Lower leg skin (tissue), 4 donors: Measurements from ENCODE around the gene DGCR2. TPM values are rescaled to one million over a fixed set of nuclear protein-coding genes. Genes with fewer than 3 reads are reported as not detected.
A peak's percentile ranks its signal among the peaks of the same experiment; 100 is the strongest.

Source experiments
- DNase-seq, 2 donors: peaks; one replicate each; pipeline ENCODE4 v3.0.0-alpha.2; 2019; ENCODE audit warnings: low spot score in 2 of 2
- H3K4me3 ChIP-seq: fragments of 200-600 bp; sonication (generic); 2 replicates; pipeline ENCODE4 v1.5.1; 2017; ENCODE audit warnings: mild to moderate bottlenecking, low read depth; ENCODE audit not compliant: poor library complexity, severe bottlenecking
- POLR2A ChIP-seq, 2 donors: fragments of 450-650 bp; IDR thresholded peaks; one replicate each; pipeline ENCODE4 v1.6.1; 2016 to 2017; ENCODE audit warnings: antibody characterized with exemption in 2 of 2, mild to moderate bottlenecking in 1 of 2, moderate library complexity in 1 of 2
- whole genome bisulfite sequencing, 2 donors: methylation state at CpG; one replicate each; pipeline ENCODE4 v1.1.5; 2018; 5-methylcytosine and 5-hydroxymethylcytosine counted together
- intact Hi-C: fragments of 100-400 bp; cut with DNase I; formaldehyde crosslinking; loops from one replicate; pipeline ENCODE4 v1.15.0; 2023; ENCODE audit warnings: low total_unique reads
- total RNA-seq, 4 donors: library from RNA; depleted of rRNA; stranded (reverse); fragments of >200 nt; gene quantifications; one replicate each; pipeline ENCODE4 v1.1.0, GENCODE V29; 2016
- TF ChIP-seq, protein P1 (sequence below), 3 donors: fragments of 450-650 bp; IDR thresholded peaks; one replicate each; pipeline ENCODE4 v1.5.1; 2016; ENCODE audit warnings: antibody characterized with exemption in 3 of 3, mild to moderate bottlenecking in 3 of 3, moderate library complexity in 2 of 3

The DGCR2 gene, protein sequence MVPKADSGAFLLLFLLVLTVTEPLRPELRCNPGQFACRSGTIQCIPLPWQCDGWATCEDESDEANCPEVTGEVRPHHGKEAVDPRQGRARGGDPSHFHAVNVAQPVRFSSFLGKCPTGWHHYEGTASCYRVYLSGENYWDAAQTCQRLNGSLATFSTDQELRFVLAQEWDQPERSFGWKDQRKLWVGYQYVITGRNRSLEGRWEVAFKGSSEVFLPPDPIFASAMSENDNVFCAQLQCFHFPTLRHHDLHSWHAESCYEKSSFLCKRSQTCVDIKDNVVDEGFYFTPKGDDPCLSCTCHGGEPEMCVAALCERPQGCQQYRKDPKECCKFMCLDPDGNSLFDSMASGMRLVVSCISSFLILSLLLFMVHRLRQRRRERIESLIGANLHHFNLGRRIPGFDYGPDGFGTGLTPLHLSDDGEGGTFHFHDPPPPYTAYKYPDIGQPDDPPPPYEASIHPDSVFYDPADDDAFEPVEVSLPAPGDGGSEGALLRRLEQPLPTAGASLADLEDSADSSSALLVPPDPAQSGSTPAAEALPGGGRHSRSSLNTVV
- 100 to 1,000 TPM in 3 of 4 donors, 10 to 100 TPM in 1; 88.7 to 142 (median 141) TPM for total RNA-seq

DNA sequence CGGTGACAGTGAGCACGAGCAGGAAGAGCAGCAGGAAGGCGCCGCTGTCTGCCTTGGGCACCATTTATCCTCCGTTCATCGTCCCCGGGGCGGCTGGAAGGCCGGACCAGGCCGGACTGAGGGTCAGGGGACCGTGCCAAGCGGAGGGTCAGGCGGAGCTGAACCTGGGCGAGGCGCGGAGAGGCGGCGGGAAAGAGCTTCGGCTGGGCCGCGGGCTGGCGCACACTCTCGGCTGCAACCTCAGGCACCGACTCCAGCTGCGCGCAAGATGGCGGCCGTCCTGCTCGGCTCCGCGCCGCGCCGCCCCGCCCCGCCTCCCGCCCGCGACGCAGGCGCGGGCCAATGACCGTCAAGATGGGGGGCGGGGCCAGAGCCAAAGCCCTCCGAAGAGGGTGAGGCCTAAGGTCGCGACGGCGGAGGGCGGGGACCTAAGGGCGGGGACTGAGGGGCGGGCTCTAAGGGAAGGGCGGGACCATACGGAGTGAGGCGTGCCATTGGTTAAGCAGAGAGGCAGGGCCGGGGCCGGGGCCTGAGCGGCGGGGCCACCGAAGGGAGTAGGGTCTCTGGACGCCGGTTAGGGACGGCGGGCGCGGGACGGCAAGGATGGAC, at the start of gene DGCR2:
DGCR2 (minus strand) TSS at position 270 of the 609 bp plus-strand sequence; CDS start at position 64, 206 bp downstream.
- intact Hi-C loops = no loop called here
- WGBS, 2 donors = 1 to 3% methylated on average over 25 to 49 of the region's 67 CpGs
- TF ChIP-seq, protein P1, sequence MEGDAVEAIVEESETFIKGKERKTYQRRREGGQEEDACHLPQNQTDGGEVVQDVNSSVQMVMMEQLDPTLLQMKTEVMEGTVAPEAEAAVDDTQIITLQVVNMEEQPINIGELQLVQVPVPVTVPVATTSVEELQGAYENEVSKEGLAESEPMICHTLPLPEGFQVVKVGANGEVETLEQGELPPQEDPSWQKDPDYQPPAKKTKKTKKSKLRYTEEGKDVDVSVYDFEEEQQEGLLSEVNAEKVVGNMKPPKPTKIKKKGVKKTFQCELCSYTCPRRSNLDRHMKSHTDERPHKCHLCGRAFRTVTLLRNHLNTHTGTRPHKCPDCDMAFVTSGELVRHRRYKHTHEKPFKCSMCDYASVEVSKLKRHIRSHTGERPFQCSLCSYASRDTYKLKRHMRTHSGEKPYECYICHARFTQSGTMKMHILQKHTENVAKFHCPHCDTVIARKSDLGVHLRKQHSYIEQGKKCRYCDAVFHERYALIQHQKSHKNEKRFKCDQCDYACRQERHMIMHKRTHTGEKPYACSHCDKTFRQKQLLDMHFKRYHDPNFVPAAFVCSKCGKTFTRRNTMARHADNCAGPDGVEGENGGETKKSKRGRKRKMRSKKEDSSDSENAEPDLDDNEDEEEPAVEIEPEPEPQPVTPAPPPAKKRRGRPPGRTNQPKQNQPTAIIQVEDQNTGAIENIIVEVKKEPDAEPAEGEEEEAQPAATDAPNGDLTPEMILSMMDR (IDR thresholded peaks at IDR 0.05) = no peak
- TF ChIP-seq POLR2A (IDR thresholded peaks at IDR 0.05) = peak in 1 of 2 donors; percentile 36
- peak within 1 kb of the TSS; percentile 99 for H3K4me3 ChIP-seq
- DNase-seq = peak; percentile 95 to 99

DNA sequence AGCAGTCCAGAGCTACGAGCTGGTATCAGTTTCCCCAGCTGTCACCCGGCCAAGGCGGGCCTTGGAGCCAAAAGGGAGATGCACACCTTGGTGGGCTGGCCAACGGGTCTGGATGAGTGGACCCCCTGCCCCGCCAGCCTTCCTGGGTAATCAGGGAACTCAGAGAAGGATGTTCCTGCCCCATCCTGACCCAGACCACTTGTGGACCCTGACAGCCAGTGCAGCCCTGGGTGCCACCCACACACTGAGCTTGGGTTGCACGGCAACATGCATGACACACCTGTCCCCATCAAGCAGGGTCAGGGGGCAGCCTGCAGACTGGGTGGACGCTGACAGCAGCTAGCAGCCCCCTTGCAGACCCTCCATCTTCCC, 47.7 kb upstream of the DGCR2 start:
- no peak overlapping the region for H3K4me3 ChIP-seq
- no peak for DNase-seq
- TF ChIP-seq, protein P1 (IDR thresholded peaks at IDR 0.05) = no peak
- TF ChIP-seq POLR2A (IDR thresholded peaks at IDR 0.05) = no peak
- 49 to 60% methylated on average over 6 to 7 of the region's 7 CpGs for WGBS, 2 donors
- intact Hi-C loops = no loop called here

DNA sequence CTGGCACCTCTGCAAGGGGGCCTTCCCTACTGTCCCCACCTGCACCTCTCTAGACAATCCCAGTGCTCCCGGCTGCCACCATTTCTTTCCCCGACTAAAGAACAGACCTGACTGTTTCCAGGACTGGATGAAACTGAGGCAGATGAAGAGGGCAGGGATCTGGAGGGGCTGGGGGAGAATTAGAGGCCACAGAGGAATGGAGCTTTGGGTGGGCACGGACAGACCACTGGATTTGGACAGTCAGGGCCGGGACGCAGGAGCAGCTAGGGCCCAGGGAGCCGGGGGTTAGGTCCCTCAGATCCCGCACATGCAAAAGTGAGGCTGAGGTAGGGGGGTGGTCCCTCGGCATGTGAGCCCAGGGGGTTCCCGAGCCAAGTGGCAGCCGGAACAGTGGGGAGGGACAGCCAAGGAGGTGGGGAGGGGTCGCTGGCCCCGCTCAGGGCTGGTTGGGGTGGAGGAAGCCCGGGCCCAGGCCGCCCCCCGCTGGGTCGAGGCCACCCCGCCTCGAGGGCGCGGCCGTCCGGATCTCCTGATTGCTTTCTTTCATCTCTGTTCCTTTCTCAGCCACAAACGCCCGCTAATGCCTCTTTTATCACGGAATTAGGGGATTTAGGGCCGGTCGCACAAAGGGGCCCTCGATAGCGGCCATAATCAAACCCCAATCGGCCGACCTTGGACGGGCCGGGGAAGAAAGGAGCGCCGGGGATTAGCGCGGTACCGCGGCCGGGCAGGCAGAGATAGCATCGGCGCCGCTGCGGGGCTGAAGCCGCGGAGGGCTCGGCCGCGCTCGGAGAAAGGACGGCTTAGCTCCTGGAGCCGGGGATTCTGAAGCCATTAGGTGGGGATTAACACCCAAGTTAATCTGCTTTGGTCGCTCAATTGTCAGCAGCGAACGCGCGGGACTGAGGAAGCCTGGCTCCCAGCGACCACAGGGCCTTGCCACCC, 47.1 kb upstream of the DGCR2 start:
- no peak for TF ChIP-seq POLR2A (IDR thresholded peaks at IDR 0.05)
- TF ChIP-seq, protein P1 (IDR thresholded peaks at IDR 0.05) = no peak
- DNase-seq = no peak
- intact Hi-C loops = no loop called here
- WGBS, 2 donors = 5 to 8% methylated on average over 41 to 58 of the region's 58 CpGs
- H3K4me3 ChIP-seq = no peak overlapping the region

DNA sequence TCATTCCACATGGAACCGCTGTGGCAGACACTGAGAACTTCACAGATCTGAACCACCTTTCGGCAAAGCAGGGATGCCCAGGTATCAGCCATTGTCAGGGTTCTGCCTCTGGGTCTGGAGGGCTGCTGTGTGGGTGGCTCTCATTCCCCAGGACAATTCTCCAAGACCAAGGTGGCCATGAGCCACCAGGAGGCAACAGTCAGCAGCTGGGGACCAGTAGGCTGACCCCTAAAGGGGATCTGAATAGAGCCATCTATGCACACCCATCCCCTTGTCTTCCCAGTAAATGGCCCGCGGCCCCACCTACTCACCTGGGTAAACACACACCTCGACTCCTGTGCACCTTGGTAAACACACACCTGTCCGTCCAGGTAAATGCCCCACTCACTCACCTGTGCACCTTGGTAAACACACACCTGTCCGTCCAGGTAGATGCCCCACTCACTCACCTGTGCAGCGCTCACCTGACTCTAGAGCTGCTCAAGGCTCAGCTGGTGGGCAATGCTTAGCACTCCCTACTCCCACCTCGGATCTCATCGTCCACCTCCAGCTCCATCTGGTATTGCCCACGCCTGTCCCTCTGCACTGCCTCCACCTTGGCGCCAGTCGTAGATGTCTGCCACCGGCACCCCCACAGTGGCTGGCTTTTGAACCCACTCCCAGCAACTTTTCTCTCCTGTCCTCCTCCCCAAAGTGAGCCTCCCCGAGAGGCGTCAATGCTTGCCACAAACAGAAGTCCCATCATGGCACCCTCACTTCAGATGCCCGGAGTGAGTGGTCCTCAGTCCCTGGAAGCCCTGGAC, 46.1 kb upstream of the DGCR2 start:
- intact Hi-C loops = no loop called here
- TF ChIP-seq POLR2A (IDR thresholded peaks at IDR 0.05) = no peak
- TF ChIP-seq, protein P1 (IDR thresholded peaks at IDR 0.05) = no peak
- no peak overlapping the region for H3K4me3 ChIP-seq
- 65 to 77% methylated on average over 17 of the region's 17 CpGs for whole genome bisulfite sequencing, 2 donors
- DNase-seq = no peak
